ENCODE measurements around the gene NCOA1.

The NCOA1 gene

DNA sequence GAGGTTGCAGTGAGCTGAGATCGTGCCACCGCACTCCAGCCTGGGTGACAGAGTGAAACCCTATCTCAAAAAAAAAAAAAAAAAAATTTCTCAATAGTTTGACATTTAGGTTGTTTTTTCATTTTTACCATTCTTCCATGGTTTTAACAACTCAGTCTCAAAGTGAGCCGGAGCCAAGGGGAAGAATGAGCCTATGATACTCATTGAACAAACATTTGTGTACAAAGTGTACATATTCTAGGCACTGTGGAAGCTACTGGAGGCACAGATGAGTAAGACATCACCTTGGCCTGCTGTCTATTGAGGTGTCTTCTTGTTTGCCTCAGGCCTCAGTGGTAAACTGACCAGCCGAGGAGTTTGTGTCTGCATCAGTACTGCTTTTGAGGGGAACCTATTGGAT is 324.1 kb downstream of the NCOA1 start:
- TF ChIP-seq, protein P1, sequence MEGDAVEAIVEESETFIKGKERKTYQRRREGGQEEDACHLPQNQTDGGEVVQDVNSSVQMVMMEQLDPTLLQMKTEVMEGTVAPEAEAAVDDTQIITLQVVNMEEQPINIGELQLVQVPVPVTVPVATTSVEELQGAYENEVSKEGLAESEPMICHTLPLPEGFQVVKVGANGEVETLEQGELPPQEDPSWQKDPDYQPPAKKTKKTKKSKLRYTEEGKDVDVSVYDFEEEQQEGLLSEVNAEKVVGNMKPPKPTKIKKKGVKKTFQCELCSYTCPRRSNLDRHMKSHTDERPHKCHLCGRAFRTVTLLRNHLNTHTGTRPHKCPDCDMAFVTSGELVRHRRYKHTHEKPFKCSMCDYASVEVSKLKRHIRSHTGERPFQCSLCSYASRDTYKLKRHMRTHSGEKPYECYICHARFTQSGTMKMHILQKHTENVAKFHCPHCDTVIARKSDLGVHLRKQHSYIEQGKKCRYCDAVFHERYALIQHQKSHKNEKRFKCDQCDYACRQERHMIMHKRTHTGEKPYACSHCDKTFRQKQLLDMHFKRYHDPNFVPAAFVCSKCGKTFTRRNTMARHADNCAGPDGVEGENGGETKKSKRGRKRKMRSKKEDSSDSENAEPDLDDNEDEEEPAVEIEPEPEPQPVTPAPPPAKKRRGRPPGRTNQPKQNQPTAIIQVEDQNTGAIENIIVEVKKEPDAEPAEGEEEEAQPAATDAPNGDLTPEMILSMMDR (IDR thresholded peaks at IDR 0.05; ENCODE audit: low read depth, low read length, missing control alignments) = no peak
- DNase-seq (ENCODE audit: extremely low read depth, low read depth) = no peak
- no peak overlapping the region for H3K4me3 ChIP-seq (replicated peaks; ENCODE audit: low read depth, low read length)

DNA sequence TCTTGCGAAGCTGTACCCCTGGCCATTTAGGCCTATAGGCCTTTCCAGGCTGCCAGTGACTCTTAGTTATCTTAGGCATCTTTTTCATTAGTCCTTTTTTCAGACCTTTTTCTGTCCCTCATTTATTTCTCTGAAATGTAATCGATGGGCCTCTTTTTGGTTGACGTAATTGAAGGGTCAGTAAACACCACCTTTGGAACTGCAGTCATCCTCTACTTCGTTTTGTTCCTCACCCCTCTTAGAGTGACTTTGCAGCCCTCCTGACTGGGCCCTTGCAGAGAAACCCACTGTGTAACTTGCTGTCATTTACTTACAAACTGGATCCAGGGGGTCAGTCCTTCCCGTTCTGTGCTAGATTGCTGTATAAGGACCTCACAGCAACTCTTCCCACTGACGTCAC is 325.4 kb downstream of the NCOA1 start:
- no peak overlapping the region for H3K4me3 ChIP-seq (replicated peaks; ENCODE audit: low read depth, low read length)
- TF ChIP-seq, protein P1 (IDR thresholded peaks at IDR 0.05; ENCODE audit: low read depth, low read length, missing control alignments) = no peak
- DNase-seq (ENCODE audit: extremely low read depth, low read depth) = no peak

DNA sequence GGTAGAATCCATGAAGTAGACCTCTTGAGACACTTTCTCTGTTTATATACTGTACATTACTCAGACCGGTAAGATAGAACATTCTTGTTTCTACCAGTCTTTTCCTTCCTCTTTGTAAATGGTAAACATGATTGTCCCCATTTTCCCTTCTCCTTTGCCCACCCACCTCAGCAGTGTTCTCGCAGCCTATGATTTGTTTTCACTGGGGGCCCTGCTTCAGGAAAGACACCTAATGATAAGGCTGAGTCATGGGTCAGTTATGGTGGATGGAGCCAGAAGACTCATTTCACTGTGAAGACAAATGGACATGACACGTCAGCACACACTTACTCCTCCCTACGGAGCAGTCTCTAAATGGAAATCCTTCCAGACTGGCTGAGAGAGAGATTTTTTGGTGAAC is 325.8 kb downstream of the NCOA1 start:
- DNase-seq (ENCODE audit: extremely low read depth, low read depth) = no peak
- H3K4me3 ChIP-seq (replicated peaks; ENCODE audit: low read depth, low read length) = no peak overlapping the region
- TF ChIP-seq, protein P1 (IDR thresholded peaks at IDR 0.05; ENCODE audit: low read depth, low read length, missing control alignments) = no peak

DNA sequence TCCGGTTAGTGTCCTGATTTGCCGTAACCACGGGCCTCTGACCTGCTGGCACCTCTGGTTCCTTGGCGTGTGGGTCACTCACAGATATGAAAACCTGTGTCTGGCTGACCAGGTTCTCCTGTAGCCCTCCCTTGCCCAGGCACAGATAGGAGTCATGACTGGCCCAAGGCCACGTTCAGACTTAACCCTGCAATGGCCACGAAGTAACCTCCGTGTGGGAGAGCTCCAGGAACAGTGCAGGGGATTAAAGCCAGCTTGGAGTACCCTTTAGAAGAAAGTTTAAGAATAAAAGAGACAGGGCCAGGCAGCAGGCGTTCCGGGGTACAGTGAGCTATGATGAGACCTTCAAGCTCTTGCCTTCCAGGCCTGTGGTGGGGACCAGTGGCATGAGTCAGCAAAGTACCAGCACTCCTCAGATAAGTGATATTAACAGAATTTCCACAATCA is 327.7 kb downstream of the NCOA1 start:
- TF ChIP-seq, protein P1 (IDR thresholded peaks at IDR 0.05; ENCODE audit: low read depth, low read length, missing control alignments) = no peak
- no peak for DNase-seq (ENCODE audit: extremely low read depth, low read depth)
- H3K4me3 ChIP-seq (replicated peaks; ENCODE audit: low read depth, low read length) = no peak overlapping the region

DNA sequence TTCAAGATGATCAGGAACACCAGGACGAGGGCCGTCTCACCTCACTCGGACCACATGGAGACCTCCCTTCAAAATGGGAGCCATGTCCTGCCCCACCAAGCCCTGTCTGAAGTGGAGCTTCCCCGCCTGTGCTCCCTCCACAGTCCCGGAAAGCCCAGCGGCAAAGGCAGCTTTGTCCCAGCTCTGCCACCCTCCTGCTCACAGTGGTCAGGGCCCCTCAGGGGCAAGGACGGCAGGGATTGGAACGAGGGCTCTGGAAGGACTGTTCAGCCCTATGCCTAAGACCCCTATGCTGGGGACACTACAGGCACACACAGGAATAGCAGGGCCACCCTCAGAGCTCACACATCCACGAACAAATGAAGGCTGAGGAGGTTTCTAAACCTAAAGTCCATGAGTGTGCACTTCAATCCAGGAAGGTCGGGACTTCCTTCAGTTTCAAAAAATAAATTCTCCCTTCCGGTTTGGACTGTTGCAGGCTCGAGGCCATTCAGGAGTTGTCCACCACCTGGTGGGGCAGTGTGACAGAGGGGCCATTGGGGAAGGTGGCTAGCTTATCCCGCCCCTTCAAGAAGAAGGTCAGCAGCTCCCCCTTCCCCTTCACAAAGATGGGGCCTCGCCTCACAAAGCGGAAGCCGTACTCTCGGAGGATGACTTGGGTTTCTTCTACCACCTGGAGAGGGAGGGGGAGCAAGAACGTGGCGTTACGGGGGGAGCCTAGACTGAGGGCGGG is 328.6 kb downstream of the NCOA1 start:
- no peak overlapping the region for H3K4me3 ChIP-seq (replicated peaks; ENCODE audit: low read depth, low read length)

DNA sequence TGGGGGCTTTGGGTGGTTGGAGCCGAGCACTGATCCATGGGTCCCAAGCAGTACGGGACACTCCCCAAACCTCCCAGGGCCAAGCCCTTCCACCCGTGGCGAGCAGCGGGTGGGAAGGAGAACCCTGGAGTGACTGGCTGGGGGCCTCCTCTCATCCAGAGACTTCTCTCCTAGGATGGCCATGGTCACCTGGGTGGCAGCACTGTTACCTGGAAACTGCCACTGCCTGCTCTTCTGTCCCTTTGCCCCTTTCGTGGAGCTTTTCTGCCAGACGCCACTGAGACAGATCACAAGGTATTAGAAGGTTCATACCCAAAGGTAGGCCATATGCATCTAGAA is 329.1 kb downstream of the NCOA1 start:
- no peak overlapping the region for H3K4me3 ChIP-seq (replicated peaks; ENCODE audit: low read depth, low read length)
- DNase-seq (ENCODE audit: extremely low read depth, low read depth) = no peak
- TF ChIP-seq, protein P1 (IDR thresholded peaks at IDR 0.05; ENCODE audit: low read depth, low read length, missing control alignments) = no peak

More for the DNA sequence above, 328.6 kb downstream of the NCOA1 start:
- DNase-seq (ENCODE audit: extremely low read depth, low read depth) = no peak
- TF ChIP-seq, protein P1 (IDR thresholded peaks at IDR 0.05; ENCODE audit: low read depth, low read length, missing control alignments) = no peak
